ENCODE data around the gene SYNPO2.

GRCh38 chr4:119104644-119105273 is 216.1 kb downstream of the SYNPO2 start:
- TF ChIP-seq CTCF (conservative IDR thresholded peaks at IDR 0.05) (no peak), EZH2 (IDR thresholded peaks at IDR 0.05; ENCODE audit: low read depth) (no peak)

Measured in PC-9 (cell line).